Heart left ventricle (tissue), 16 donors: ENCODE measurements around the gene ASPG. TPM values are rescaled to one million over a fixed set of nuclear protein-coding genes. Genes with fewer than 3 reads are reported as not detected.

Experiments
- ATAC-seq, 4 donors: fragments of 200-7000 bp; cut with Tn5 transposase; one replicate each; pipeline ENCODE4 v1.9.1; 2020 to 2022; ENCODE audit warnings: moderate library complexity in 4 of 4, mild to moderate bottlenecking in 3 of 4, moderate number of reproducible peaks in 1 of 4
- DNase-seq, 5 donors: peaks; one replicate each; pipeline ENCODE4 v3.0.0-alpha.2; 2020
- H3K27ac ChIP-seq, 12 donors: fragments of 200-600 bp; sonication (generic) in 4 of 12; one replicate each; pipeline versions ENCODE4 v1.5.0 to v1.8.0; 2016 to 2022; ENCODE audit warnings: mild to moderate bottlenecking in 2 of 12
- H3K27me3 ChIP-seq, 9 donors: fragments of 200-600 bp; sonication (generic) in 2 of 9; one replicate each; pipeline versions ENCODE4 v1.5.1 to v1.8.0; 2016 to 2022; ENCODE audit warnings: mild to moderate bottlenecking in 3 of 9
- H3K36me3 ChIP-seq, 9 donors: fragments of 200-600 bp; sonication (generic) in 2 of 9; one replicate each; pipeline versions ENCODE4 v1.5.0 to v1.8.0; 2018 to 2022; ENCODE audit warnings: mild to moderate bottlenecking in 2 of 9
- H3K4me1 ChIP-seq, 12 donors: fragments of 200-600 bp; sonication (generic) in 4 of 12; one replicate each; pipeline versions ENCODE4 v1.5.0 to v1.8.0; 2016 to 2022; ENCODE audit warnings: mild to moderate bottlenecking in 3 of 12
- H3K4me3 ChIP-seq, 12 donors: fragments of 200-600 bp; sonication (generic) in 4 of 12; one replicate each; pipeline versions ENCODE4 v1.5.0 to v1.8.0; 2017 to 2022; ENCODE audit warnings: mild to moderate bottlenecking in 9 of 12, moderate library complexity in 4 of 12
- H3K9me3 ChIP-seq, 12 donors: fragments of 200-600 bp; sonication (generic) in 4 of 12; one replicate each; pipeline versions ENCODE4 v1.5.0 to v1.8.0; 2016 to 2022; ENCODE audit warnings: mild to moderate bottlenecking in 1 of 12
- POLR2A ChIP-seq, 2 donors: fragments of 450-650 bp; IDR thresholded peaks; one replicate each; pipeline ENCODE4 v1.6.1; 2017; ENCODE audit warnings: antibody characterized with exemption in 2 of 2, mild to moderate bottlenecking in 2 of 2, moderate library complexity in 2 of 2
- WGBS, 4 donors: extraction: QIAGEN DNeasy Blood & Tissue Kit in 2 of 4; methylation state at CpG; one replicate each; pipeline versions ENCODE4 v1.1.5 to v1.1.7; 2013 to 2018; 5-methylcytosine and 5-hydroxymethylcytosine counted together
- intact Hi-C, 10 donors: fragments of 100-400 bp; cut with DNase I; formaldehyde crosslinking; loops; one replicate each; pipeline versions ENCODE4 v1.11.1 to v1.14.2; 2022
- polyA plus RNA-seq, 2 donors: library from polyadenylated mRNA; stranded (reverse); fragments of 200-250 nt; gene quantifications; one replicate each; pipeline ENCODE4 v1.2.3, GENCODE V29; 2013
- total RNA-seq, 9 donors: library from RNA; depleted of rRNA in 2 of 9; stranded (reverse); fragments of >200 nt in 2 of 9; fragmentation: NEBNext Ultra II Directional in 3 of 9; extraction: Animal tissue kit (Norgen Biotek cat#: 25700) in 3 of 9; gene quantifications; one replicate each; pipeline versions ENCODE4 v1.1.0 to v1.2.4, GENCODE V29; 2016 to 2023
- TF ChIP-seq, protein P1 (sequence below), 12 donors: fragments of 200-600 bp; sonication (generic) in 4 of 12; IDR thresholded peaks; one replicate each; pipeline versions ENCODE4 v1.5.0 to v1.8.0; 2018 to 2022; ENCODE audit warnings: antibody characterized with exemption in 12 of 12, mild to moderate bottlenecking in 5 of 12
- donor health status: ischemic (EF 13 %, LVEDD 7.1; RV severe dilation, severe dysfunction).
- donor health status: healthy with polysubstance abuse.
- donor health status: DM: no; HTN: yes; CAD: no.
- donor health status: DM: no; HTN: no; CAD: no.
- donor health status: ischemic (EF 25% LVEDD 6.9; RV normal size, moderate dysfunction).
- donor health status: ischemic (EF 25% LVEDD 5.7; RV mildly dilated, moderate dysfunction).
- donor health status: healthy.
- donor health status: DM: yes; HTN: yes; CAD: no.
- donor health status: ischemic (EF 35%, LVEDD 5.7; RV mildly dilated, moderate dysfunction).
- donor health status: nonischemic (EF 11% LVEDD 7.7; RV severe dilation, severe dysfunction).
- donor health status: DM: yes; HTN: yes; CAD: no.
- donor health status: PGD.
- donor health status: ischemic (EF 29% LVEDD 5.4; RV normal size, mild dysfunction).
- donor health status: nonischemic (EF 23%, LVEDD 6.1; RV moderate dilation, normal function).

Gene ASPG
- total and polyA plus RNA-seq, 11 donors, result 3.2 to 54.6 (median 16.3) TPM

DNA sequence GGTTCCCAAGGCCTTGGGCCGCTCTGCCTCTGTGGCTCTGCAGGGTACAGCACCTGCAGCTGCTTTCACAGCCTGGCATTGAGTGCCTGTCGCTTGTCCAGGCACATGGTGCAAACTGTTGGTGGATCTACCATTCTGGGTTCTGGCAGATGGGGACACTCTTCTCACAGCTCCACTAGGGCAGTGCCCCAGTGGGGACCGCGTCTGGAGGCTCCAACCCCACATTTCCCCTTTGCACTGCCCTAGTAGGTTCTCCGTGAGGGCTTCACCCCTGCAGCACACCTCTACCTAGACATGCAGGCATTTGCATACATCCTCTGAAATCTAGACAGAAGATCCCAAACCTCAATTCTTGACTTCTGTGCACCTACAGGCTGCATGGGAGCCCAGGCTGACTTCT is 19.2 kb upstream of the ASPG start:
- Histone ChIP-seq H3K36me3 (no peaks in the 10 kb centered on the region), H3K9me3 (peaks cover 0 to 11% (median 0%) of the 10 kb centered on the region in 12 donors), H3K27ac (no peak overlapping the region), H3K4me3 (no peak overlapping the region), H3K4me1 (no peaks in the 10 kb centered on the region), H3K27me3 (peaks cover 0 to 17% (median 0%) of the 10 kb centered on the region in 9 donors)
- intact Hi-C loops, result no loop called here
- DNase-seq, result no peak
- no peak for ATAC-seq
- 82 to 89% (median 85%) methylated on average over 5 of the region's 5 CpGs for WGBS, 4 donors
- no peak for TF ChIP-seq POLR2A (IDR thresholded peaks at IDR 0.05)
- TF ChIP-seq, protein P1, sequence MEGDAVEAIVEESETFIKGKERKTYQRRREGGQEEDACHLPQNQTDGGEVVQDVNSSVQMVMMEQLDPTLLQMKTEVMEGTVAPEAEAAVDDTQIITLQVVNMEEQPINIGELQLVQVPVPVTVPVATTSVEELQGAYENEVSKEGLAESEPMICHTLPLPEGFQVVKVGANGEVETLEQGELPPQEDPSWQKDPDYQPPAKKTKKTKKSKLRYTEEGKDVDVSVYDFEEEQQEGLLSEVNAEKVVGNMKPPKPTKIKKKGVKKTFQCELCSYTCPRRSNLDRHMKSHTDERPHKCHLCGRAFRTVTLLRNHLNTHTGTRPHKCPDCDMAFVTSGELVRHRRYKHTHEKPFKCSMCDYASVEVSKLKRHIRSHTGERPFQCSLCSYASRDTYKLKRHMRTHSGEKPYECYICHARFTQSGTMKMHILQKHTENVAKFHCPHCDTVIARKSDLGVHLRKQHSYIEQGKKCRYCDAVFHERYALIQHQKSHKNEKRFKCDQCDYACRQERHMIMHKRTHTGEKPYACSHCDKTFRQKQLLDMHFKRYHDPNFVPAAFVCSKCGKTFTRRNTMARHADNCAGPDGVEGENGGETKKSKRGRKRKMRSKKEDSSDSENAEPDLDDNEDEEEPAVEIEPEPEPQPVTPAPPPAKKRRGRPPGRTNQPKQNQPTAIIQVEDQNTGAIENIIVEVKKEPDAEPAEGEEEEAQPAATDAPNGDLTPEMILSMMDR (IDR thresholded peaks at IDR 0.05), result no peak

DNA sequence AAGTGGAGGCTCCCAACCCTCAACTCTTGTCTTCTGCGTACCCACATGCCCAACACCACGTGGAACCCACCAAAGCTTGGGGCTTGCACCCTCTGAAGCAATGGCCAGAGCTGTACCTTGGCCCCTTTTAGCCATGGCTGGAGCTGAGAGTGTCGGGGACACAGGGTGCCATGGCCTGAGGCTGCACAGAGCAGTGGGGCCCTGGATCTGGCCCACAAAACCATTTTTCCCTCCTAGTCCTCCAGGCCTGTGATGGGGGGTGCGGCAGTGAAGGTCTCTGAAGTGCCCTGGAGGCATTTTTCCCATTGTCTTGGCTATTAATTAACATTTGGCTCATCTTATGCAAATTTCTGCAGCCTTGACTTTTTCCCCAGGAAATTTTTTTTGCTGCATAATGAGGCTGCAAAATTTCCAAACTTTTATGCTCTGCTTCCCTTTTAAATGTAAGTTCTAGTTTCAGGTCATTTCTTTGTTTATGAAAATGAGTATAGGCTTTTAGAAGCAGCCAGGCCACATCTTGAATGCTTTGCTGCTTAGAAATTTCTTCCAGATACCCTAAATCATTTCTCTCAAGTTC is 18.7 kb upstream of the ASPG start:
- Histone ChIP-seq H3K27me3 (peaks cover 0 to 17% (median 0%) of the 10 kb centered on the region in 9 donors), H3K27ac (no peak overlapping the region), H3K36me3 (no peaks in the 10 kb centered on the region), H3K4me3 (no peak overlapping the region), H3K4me1 (no peaks in the 10 kb centered on the region), H3K9me3 (peaks cover 0 to 11% (median 0%) of the 10 kb centered on the region in 12 donors)
- DNase-seq, result no peak
- TF ChIP-seq, protein P1 (IDR thresholded peaks at IDR 0.05), result no peak
- intact Hi-C loops, result no loop called here
- no peak for ATAC-seq
- WGBS, 4 donors, result 65 to 79% (median 74%) methylated on average over 4 of the region's 4 CpGs

DNA sequence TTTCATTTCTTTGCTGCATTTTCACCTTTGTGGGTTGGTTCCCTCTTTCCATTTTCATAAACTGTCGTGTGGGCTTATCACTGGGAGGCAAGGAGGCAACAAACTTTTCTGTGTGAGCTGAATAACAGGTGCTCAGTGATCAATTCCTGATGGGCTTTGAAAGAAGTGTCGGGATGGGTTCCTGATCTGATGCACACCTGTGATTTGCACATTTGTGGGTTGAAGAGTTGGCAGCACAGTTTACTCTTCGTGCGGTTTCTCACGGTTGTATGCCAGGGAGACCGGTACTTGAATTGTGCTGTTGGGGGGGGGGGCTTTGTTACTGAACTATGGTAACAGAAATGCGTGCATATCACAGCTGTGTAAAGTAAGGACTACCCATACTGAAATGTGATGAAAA is 16.0 kb upstream of the ASPG start:
- peaks cover 0 to 21% (median 0%) of the 10 kb centered on the region in 9 donors for H3K27me3 ChIP-seq
- no peaks in the 10 kb centered on the region for H3K36me3 ChIP-seq
- no peak for DNase-seq
- H3K4me3 ChIP-seq, result no peak overlapping the region
- peaks cover 0 to 19% (median 0%) of the 10 kb centered on the region in 12 donors for H3K9me3 ChIP-seq
- no peak for ATAC-seq
- no peak for TF ChIP-seq POLR2A (IDR thresholded peaks at IDR 0.05)
- TF ChIP-seq, protein P1 (IDR thresholded peaks at IDR 0.05), result no peak
- 88 to 94% (median 89%) methylated on average over 7 of the region's 7 CpGs for WGBS, 4 donors
- H3K4me1 ChIP-seq, result no peaks in the 10 kb centered on the region
- intact Hi-C loops, result no loop called here
- no peak overlapping the region for H3K27ac ChIP-seq

DNA sequence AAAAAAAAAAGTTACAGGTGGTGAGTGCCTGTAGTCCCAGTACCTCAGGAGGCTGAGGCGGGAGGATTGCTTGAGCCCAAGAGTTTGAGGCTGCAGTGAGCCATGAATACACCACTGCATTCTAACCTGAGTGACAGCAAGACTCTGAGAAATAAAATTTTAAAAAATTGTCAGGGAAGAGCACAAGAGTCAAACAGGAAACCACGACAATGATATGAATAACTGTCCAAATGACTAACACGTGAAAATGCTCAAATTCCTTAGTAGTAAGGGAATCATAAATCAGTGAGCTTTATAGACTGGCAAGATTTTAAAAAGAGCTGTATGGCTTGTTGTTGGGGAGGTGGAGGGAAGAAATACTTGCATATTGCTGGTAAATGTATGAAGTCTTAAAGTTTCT is 12.9 kb upstream of the ASPG start:
- no peak for ATAC-seq
- Histone ChIP-seq H3K36me3 (no peaks in the 10 kb centered on the region), H3K27me3 (peaks cover 0 to 13% (median 0%) of the 10 kb centered on the region in 9 donors), H3K4me3 (no peak overlapping the region), H3K27ac (no peak overlapping the region), H3K9me3 (peaks cover 0 to 9% (median 0%) of the 10 kb centered on the region in 12 donors), H3K4me1 (no peaks in the 10 kb centered on the region)
- no peak for DNase-seq
- intact Hi-C loops, result loop anchor here in 3 of 10 donors (10.0 kb wide), 3 partner anchors 292 to 572 kb away; no protein-coding TSS in a partner anchor
- TF ChIP-seq, protein P1 (IDR thresholded peaks at IDR 0.05), result no peak
- no peak for TF ChIP-seq POLR2A (IDR thresholded peaks at IDR 0.05)
- 74 to 76% (median 76%) methylated on average over 3 of the region's 3 CpGs for whole genome bisulfite sequencing, 4 donors
